HEK293 (cell line): ENCODE measurements around the gene MAGI1.
A peak's percentile ranks its signal among the peaks of the same experiment; 100 is the strongest.

Experiments used
- EGR2 ChIP-seq: fragments of 450-650 bp; formaldehyde crosslinking; IDR thresholded peaks from 2 replicates; pipeline ENCODE4 v1.5.1; 2016; ENCODE audit warnings: low read depth, missing biosample characterization, missing genetic modification characterization
- GLI4 ChIP-seq: fragments of 450-650 bp; formaldehyde crosslinking; IDR thresholded peaks from 2 replicates; pipeline ENCODE4 v1.5.1; 2016; ENCODE audit warnings: missing biosample characterization, missing genetic modification characterization
- KLF10 ChIP-seq: fragments of 450-650 bp; IDR thresholded peaks from 2 replicates; pipeline ENCODE4 v1.5.1; 2018; ENCODE audit warnings: missing biosample characterization, mild to moderate bottlenecking, missing genetic modification characterization
- MYNN ChIP-seq: fragments of 450-650 bp; formaldehyde crosslinking; IDR thresholded peaks from 2 replicates; pipeline ENCODE4 v1.5.1; 2016; ENCODE audit warnings: missing biosample characterization, missing genetic modification characterization, borderline replicate concordance
- PRDM1 ChIP-seq: fragments of 450-650 bp; formaldehyde crosslinking; IDR thresholded peaks from 2 replicates; pipeline ENCODE4; 2016; ENCODE audit warnings: missing biosample characterization, missing genetic modification characterization
- YY2 ChIP-seq: fragments of 450-650 bp; formaldehyde crosslinking; IDR thresholded peaks from 2 replicates; pipeline ENCODE4 v1.5.1; 2016; ENCODE audit warnings: missing biosample characterization, missing genetic modification characterization
- ZFHX2 ChIP-seq: fragments of 450-650 bp; formaldehyde crosslinking; conservative IDR thresholded peaks from 2 replicates; pipeline ENCODE4 v1.5.1; 2016; ENCODE audit warnings: missing biosample characterization, missing genetic modification characterization
- ZNF138 ChIP-seq: fragments of 450-650 bp; formaldehyde crosslinking; IDR thresholded peaks from 2 replicates; pipeline ENCODE4 v1.5.1; 2016; ENCODE audit warnings: missing biosample characterization, missing genetic modification characterization, borderline replicate concordance
- ZNF175 ChIP-seq: fragments of 450-650 bp; formaldehyde crosslinking; IDR thresholded peaks from 2 replicates; pipeline ENCODE4 v1.5.1; 2016; ENCODE audit warnings: missing biosample characterization, missing genetic modification characterization
- ZNF223 ChIP-seq: fragments of 450-650 bp; formaldehyde crosslinking; IDR thresholded peaks from 2 replicates; pipeline ENCODE4 v1.5.1; 2016; ENCODE audit warnings: missing biosample characterization, missing genetic modification characterization
- ZNF23 ChIP-seq: fragments of 450-650 bp; formaldehyde crosslinking; IDR thresholded peaks from 2 replicates; pipeline ENCODE4 v1.5.1; 2016; ENCODE audit warnings: missing biosample characterization, missing genetic modification characterization, borderline replicate concordance
- ZNF311 ChIP-seq: fragments of 450-650 bp; formaldehyde crosslinking; IDR thresholded peaks from 2 replicates; pipeline ENCODE4 v1.5.1; 2017; ENCODE audit warnings: missing biosample characterization, missing genetic modification characterization, borderline replicate concordance
- ZNF37A ChIP-seq: fragments of 450-650 bp; IDR thresholded peaks from 2 replicates; pipeline ENCODE4 v1.5.1; 2018; ENCODE audit warnings: missing biosample characterization, missing genetic modification characterization
- ZNF404 ChIP-seq: fragments of 450-650 bp; formaldehyde crosslinking; IDR thresholded peaks from 2 replicates; pipeline ENCODE4 v1.5.1; 2017; ENCODE audit warnings: missing biosample characterization, missing genetic modification characterization
- ZNF426 ChIP-seq: fragments of 450-650 bp; formaldehyde crosslinking; IDR thresholded peaks from 2 replicates; pipeline ENCODE4 v1.5.1; 2017; ENCODE audit warnings: missing biosample characterization, missing genetic modification characterization, mild to moderate bottlenecking, inconsistent platforms, moderate library complexity
- ZNF548 ChIP-seq: fragments of 450-650 bp; formaldehyde crosslinking; IDR thresholded peaks from 2 replicates; pipeline ENCODE4 v1.5.1; 2016; ENCODE audit warnings: missing biosample characterization, missing genetic modification characterization
- ZNF549 ChIP-seq: fragments of 450-650 bp; IDR thresholded peaks from 2 replicates; pipeline ENCODE4 v1.5.1; 2018; ENCODE audit warnings: missing biosample characterization, missing genetic modification characterization, mild to moderate bottlenecking, inconsistent platforms, moderate library complexity
- ZNF560 ChIP-seq: fragments of 450-650 bp; formaldehyde crosslinking; IDR thresholded peaks from 2 replicates; pipeline ENCODE4 v1.5.1; 2017; ENCODE audit warnings: missing biosample characterization, missing genetic modification characterization, borderline replicate concordance
- ZNF600 ChIP-seq: fragments of 450-650 bp; formaldehyde crosslinking; IDR thresholded peaks from 2 replicates; pipeline ENCODE4 v1.5.1; 2016; ENCODE audit warnings: missing biosample characterization, missing genetic modification characterization
- ZNF629 ChIP-seq: fragments of 450-650 bp; formaldehyde crosslinking; IDR thresholded peaks from 2 replicates; pipeline ENCODE4 v1.5.1; 2017; ENCODE audit warnings: missing biosample characterization, missing genetic modification characterization
- ZNF670 ChIP-seq: fragments of 450-650 bp; formaldehyde crosslinking; IDR thresholded peaks from 2 replicates; pipeline ENCODE4 v1.5.1; 2016; ENCODE audit warnings: missing biosample characterization, missing genetic modification characterization, low read depth
- ZNF768 ChIP-seq: fragments of 450-650 bp; formaldehyde crosslinking; IDR thresholded peaks from 2 replicates; pipeline ENCODE4 v1.5.1; 2018; ENCODE audit warnings: missing biosample characterization, mild to moderate bottlenecking, missing genetic modification characterization
- ZNF777 ChIP-seq: fragments of 450-650 bp; formaldehyde crosslinking; IDR thresholded peaks from 2 replicates; pipeline ENCODE4 v1.5.1; 2017; ENCODE audit warnings: missing biosample characterization, missing genetic modification characterization, borderline replicate concordance
- ZNF791 ChIP-seq: fragments of 450-650 bp; formaldehyde crosslinking; IDR thresholded peaks from 2 replicates; pipeline ENCODE4 v1.5.1; 2016; ENCODE audit warnings: missing biosample characterization, missing genetic modification characterization
- TF ChIP-seq, protein P1 (sequence below): fragments of 450-650 bp; formaldehyde crosslinking; IDR thresholded peaks from 2 replicates; pipeline ENCODE4 v1.5.1; 2016; ENCODE audit warnings: missing biosample characterization, missing genetic modification characterization
- TF ChIP-seq, protein P2 (sequence below): fragments of 450-650 bp; formaldehyde crosslinking; IDR thresholded peaks from 2 replicates; pipeline ENCODE4 v1.5.1; 2016; ENCODE audit warnings: missing biosample characterization, missing genetic modification characterization
- TF ChIP-seq, protein P3 (sequence below): fragments of 450-650 bp; formaldehyde crosslinking; IDR thresholded peaks from 2 replicates; pipeline ENCODE4 v1.5.1; 2016; ENCODE audit warnings: missing biosample characterization, missing genetic modification characterization
- TF ChIP-seq, protein P4 (sequence below): fragments of 450-650 bp; formaldehyde crosslinking; IDR thresholded peaks from 2 replicates; pipeline ENCODE4 v1.5.1; 2016; ENCODE audit warnings: missing biosample characterization, missing genetic modification characterization
- TF ChIP-seq, protein P5 (sequence below): fragments of 450-650 bp; formaldehyde crosslinking; IDR thresholded peaks from 2 replicates; pipeline ENCODE4 v1.5.1; 2016; ENCODE audit warnings: missing biosample characterization, missing genetic modification characterization, low read depth
- TF ChIP-seq, protein P6 (sequence below): fragments of 450-650 bp; formaldehyde crosslinking; IDR thresholded peaks from 2 replicates; pipeline ENCODE4 v1.5.0; 2017; ENCODE audit warnings: missing biosample characterization, missing genetic modification characterization, borderline replicate concordance

MAGI1 gene

DNA sequence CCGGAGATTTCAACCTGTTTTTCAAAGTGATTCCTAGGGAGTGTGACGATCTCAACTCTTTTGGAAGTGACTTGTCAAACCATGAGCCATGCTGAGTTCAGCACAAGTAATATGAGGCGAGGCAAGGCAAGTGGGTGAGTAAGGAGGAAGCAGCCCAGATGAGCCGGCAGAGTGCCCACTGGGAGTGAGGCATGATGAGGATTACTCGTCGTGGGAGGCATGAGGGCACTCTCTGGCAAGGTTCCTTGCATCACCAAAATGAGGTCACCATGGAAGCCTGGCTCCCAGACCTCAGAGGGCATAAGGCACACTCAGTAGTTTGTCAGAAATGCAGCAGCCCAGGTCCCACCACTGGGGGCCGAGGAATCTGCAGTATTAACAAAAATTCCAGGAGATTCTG is 636.1 kb downstream of the MAGI1 start (continued):
- TF ChIP-seq, protein P1, sequence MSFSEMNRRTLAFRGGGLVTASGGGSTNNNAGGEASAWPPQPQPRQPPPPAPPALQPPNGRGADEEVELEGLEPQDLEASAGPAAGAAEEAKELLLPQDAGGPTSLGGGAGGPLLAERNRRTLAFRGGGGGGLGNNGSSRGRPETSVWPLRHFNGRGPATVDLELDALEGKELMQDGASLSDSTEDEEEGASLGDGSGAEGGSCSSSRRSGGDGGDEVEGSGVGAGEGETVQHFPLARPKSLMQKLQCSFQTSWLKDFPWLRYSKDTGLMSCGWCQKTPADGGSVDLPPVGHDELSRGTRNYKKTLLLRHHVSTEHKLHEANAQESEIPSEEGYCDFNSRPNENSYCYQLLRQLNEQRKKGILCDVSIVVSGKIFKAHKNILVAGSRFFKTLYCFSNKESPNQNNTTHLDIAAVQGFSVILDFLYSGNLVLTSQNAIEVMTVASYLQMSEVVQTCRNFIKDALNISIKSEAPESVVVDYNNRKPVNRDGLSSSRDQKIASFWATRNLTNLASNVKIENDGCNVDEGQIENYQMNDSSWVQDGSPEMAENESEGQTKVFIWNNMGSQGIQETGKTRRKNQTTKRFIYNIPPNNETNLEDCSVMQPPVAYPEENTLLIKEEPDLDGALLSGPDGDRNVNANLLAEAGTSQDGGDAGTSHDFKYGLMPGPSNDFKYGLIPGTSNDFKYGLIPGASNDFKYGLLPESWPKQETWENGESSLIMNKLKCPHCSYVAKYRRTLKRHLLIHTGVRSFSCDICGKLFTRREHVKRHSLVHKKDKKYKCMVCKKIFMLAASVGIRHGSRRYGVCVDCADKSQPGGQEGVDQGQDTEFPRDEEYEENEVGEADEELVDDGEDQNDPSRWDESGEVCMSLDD, result no peak
- TF ChIP-seq KLF10 (tag by site-specific recombination), result no peak
- TF ChIP-seq, protein P2, sequence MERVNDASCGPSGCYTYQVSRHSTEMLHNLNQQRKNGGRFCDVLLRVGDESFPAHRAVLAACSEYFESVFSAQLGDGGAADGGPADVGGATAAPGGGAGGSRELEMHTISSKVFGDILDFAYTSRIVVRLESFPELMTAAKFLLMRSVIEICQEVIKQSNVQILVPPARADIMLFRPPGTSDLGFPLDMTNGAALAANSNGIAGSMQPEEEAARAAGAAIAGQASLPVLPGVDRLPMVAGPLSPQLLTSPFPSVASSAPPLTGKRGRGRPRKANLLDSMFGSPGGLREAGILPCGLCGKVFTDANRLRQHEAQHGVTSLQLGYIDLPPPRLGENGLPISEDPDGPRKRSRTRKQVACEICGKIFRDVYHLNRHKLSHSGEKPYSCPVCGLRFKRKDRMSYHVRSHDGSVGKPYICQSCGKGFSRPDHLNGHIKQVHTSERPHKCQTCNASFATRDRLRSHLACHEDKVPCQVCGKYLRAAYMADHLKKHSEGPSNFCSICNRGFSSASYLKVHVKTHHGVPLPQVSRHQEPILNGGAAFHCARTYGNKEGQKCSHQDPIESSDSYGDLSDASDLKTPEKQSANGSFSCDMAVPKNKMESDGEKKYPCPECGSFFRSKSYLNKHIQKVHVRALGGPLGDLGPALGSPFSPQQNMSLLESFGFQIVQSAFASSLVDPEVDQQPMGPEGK (tag by site-specific recombination), result no peak
- TF ChIP-seq ZNF404, result no peak
- TF ChIP-seq ZNF768, result no peak
- TF ChIP-seq ZNF600 (tag by site-specific recombination), result peak; percentile 29; the same call in 1 of the 2 replicates
- TF ChIP-seq YY2 (tag by site-specific recombination), result no peak
- no peak for TF ChIP-seq ZNF37A
- TF ChIP-seq ZNF549 (tag by site-specific recombination), result no peak
- TF ChIP-seq PRDM1, result no peak
- TF ChIP-seq, protein P3, sequence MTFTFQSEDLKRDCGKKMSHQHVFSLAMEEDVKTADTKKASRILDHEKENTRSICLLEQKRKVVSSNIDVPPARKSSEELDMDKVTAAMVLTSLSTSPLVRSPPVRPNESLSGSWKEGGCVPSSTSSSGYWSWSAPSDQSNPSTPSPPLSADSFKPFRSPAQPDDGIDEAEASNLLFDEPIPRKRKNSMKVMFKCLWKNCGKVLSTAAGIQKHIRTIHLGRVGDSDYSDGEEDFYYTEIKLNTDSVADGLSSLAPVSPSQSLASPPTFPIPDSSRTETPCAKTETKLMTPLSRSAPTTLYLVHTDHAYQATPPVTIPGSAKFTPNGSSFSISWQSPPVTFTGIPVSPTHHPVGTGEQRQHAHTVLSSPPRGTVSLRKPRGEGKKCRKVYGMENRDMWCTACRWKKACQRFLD (tag by site-specific recombination), result no peak
- TF ChIP-seq ZNF670 (tag by site-specific recombination), result no peak
- no peak for TF ChIP-seq ZNF223
- no peak for TF ChIP-seq ZNF175 (tag by site-specific recombination)
- TF ChIP-seq, protein P4, sequence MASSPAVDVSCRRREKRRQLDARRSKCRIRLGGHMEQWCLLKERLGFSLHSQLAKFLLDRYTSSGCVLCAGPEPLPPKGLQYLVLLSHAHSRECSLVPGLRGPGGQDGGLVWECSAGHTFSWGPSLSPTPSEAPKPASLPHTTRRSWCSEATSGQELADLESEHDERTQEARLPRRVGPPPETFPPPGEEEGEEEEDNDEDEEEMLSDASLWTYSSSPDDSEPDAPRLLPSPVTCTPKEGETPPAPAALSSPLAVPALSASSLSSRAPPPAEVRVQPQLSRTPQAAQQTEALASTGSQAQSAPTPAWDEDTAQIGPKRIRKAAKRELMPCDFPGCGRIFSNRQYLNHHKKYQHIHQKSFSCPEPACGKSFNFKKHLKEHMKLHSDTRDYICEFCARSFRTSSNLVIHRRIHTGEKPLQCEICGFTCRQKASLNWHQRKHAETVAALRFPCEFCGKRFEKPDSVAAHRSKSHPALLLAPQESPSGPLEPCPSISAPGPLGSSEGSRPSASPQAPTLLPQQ (tag by site-specific recombination), result no peak
- no peak for TF ChIP-seq ZNF426 (tag by site-specific recombination)
- TF ChIP-seq, protein P5, sequence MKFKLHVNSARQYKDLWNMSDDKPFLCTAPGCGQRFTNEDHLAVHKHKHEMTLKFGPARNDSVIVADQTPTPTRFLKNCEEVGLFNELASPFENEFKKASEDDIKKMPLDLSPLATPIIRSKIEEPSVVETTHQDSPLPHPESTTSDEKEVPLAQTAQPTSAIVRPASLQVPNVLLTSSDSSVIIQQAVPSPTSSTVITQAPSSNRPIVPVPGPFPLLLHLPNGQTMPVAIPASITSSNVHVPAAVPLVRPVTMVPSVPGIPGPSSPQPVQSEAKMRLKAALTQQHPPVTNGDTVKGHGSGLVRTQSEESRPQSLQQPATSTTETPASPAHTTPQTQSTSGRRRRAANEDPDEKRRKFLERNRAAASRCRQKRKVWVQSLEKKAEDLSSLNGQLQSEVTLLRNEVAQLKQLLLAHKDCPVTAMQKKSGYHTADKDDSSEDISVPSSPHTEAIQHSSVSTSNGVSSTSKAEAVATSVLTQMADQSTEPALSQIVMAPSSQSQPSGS (tag by site-specific recombination), result 0 out of 2 replicates have a peak, but pooled peaks have one; percentile 25
- no peak for TF ChIP-seq ZNF23 (tag by site-specific recombination)
- no peak for TF ChIP-seq ZNF311 (tag by site-specific recombination)
- TF ChIP-seq ZNF548, result no peak
- no peak for TF ChIP-seq ZNF791 (tag by site-specific recombination)
- TF ChIP-seq, protein P6, sequence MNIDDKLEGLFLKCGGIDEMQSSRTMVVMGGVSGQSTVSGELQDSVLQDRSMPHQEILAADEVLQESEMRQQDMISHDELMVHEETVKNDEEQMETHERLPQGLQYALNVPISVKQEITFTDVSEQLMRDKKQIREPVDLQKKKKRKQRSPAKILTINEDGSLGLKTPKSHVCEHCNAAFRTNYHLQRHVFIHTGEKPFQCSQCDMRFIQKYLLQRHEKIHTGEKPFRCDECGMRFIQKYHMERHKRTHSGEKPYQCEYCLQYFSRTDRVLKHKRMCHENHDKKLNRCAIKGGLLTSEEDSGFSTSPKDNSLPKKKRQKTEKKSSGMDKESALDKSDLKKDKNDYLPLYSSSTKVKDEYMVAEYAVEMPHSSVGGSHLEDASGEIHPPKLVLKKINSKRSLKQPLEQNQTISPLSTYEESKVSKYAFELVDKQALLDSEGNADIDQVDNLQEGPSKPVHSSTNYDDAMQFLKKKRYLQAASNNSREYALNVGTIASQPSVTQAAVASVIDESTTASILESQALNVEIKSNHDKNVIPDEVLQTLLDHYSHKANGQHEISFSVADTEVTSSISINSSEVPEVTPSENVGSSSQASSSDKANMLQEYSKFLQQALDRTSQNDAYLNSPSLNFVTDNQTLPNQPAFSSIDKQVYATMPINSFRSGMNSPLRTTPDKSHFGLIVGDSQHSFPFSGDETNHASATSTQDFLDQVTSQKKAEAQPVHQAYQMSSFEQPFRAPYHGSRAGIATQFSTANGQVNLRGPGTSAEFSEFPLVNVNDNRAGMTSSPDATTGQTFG (tag by site-specific recombination), result no peak
- no peak for TF ChIP-seq ZNF138 (tag by site-specific recombination)
- no peak for TF ChIP-seq ZNF777 (tag by site-specific recombination)
- peak; percentile 53; the same call in 1 of the 2 replicates for TF ChIP-seq EGR2 (tag by site-specific recombination)
- peak; percentile 62 for TF ChIP-seq ZFHX2
- peak; percentile 46 for TF ChIP-seq ZNF629
- no peak for TF ChIP-seq GLI4 (tag by site-specific recombination)
- no peak for TF ChIP-seq MYNN
- no peak for TF ChIP-seq ZNF560
